ENCODE measurements around the gene IL27RA. TPM values are rescaled to one million over a fixed set of nuclear protein-coding genes. Genes with fewer than 3 reads are reported as not detected.

The IL27RA gene
- total and polyA plus RNA-seq, 2 donors (not counting 3 experiments of a cell fraction or from before 2014, with no cell fraction given): 1.6 to 4.5 TPM

- CTCF ChIA-PET: interaction anchor here (1.0 to 1.1 kb wide), 2 partner anchors 9 to 62 kb away, joined by 4 to 6 read pairs; no protein-coding TSS in a partner anchor
- POLR2A ChIA-PET: interaction anchor here (0.6 to 1.6 kb wide), 2 partner anchors 8 to 26 kb away, joined by 3 to 4 read pairs; partner anchors contain the start of gene RFX1
- no TSS peak for BruUV-seq (replicated peaks)
These were observed 34.0 kb upstream of the IL27RA start for GRCh38 chr19:13997631-13997962.

More at GRCh38 chr19:13997631-13997962, 34.0 kb upstream of the IL27RA start:
- Histone ChIP-seq H4K20me1 (replicated peaks; ENCODE audit: control insufficient read depth, extremely low read depth, insufficient read depth, low read length) (no peaks in the 10 kb centered on the region), H3K9me1 (replicated peaks; ENCODE audit: control insufficient read depth, extremely low read depth, insufficient read depth, low read length) (no peaks in the 10 kb centered on the region), H3K27me3 (ENCODE audit: control insufficient read depth in 2 of 2, insufficient read depth in 2 of 2, low read length in 2 of 2) (no peaks in the 10 kb centered on the region), H3K4me3 (replicated peaks in 1 of 3; ENCODE audit: insufficient read depth in 1 of 3, low read depth in 1 of 3, low read length in 3 of 3) (no peak overlapping the region), H3K27ac (ENCODE audit: insufficient read depth, low read depth, low read length) (no peak overlapping the region), H2AFZ (ENCODE audit: low read depth, low read length) (no peak overlapping the region), H3K9me3 (replicated peaks; ENCODE audit: control insufficient read depth, insufficient read depth, low read length) (no peaks in the 10 kb centered on the region), H3K36me3 (ENCODE audit: control insufficient read depth in 2 of 2, extremely low read depth in 1 of 2, insufficient read depth in 2 of 2, low read length in 2 of 2) (peaks cover 0 to 7% of the 10 kb centered on the region in 2 experiments), H3K79me2 (ENCODE audit: control insufficient read depth, insufficient read depth, low read length) (peaks cover 5% of the 10 kb centered on the region), H3K4me2 (ENCODE audit: insufficient read depth, low read length) (no peak overlapping the region), H3K4me1 (ENCODE audit: control insufficient read depth, extremely low read depth, insufficient read depth, low read length) (no peaks in the 10 kb centered on the region), H3K9ac (replicated peaks; ENCODE audit: extremely low read depth, insufficient read depth, low read length) (no peak overlapping the region)
- dilution Hi-C loops (cut with MboI; ENCODE audit: extremely low pct_ligation_motif_present, low sequenced_read_pairs) (no loop called here), intact Hi-C loops (cut with micrococcal nuclease) (no loop called here)
- no peak for DNase-seq (ENCODE audit: low read depth, low spot score)
- TF ChIP-seq GATA2 (IDR thresholded peaks at IDR 0.05; ENCODE audit: insufficient read depth, insufficient read length, low read depth, low read length) (no peak), MAX (IDR thresholded peaks at IDR 0.05; ENCODE audit: insufficient read depth, insufficient read length) (no peak), MYC (IDR thresholded peaks at IDR 0.05; ENCODE audit: low read depth, low read length) (no peak), POLR2AphosphoS5 (IDR thresholded peaks at IDR 0.05; ENCODE audit: insufficient read depth, low read depth, low read length) (no peak), JUN (IDR thresholded peaks at IDR 0.05; ENCODE audit: borderline replicate concordance, insufficient read depth, insufficient read length, low read depth) (no peak), EZH2 (IDR thresholded peaks at IDR 0.05; ENCODE audit: borderline replicate concordance, low read depth, low read length, severe bottlenecking) (no peak), FOS (IDR thresholded peaks at IDR 0.05; ENCODE audit: borderline replicate concordance, insufficient read depth, low read length) (no peak), POLR2A (IDR thresholded peaks at IDR 0.05; ENCODE audit: low read depth, low read length) (no peak)
- TF ChIP-seq, protein P1, sequence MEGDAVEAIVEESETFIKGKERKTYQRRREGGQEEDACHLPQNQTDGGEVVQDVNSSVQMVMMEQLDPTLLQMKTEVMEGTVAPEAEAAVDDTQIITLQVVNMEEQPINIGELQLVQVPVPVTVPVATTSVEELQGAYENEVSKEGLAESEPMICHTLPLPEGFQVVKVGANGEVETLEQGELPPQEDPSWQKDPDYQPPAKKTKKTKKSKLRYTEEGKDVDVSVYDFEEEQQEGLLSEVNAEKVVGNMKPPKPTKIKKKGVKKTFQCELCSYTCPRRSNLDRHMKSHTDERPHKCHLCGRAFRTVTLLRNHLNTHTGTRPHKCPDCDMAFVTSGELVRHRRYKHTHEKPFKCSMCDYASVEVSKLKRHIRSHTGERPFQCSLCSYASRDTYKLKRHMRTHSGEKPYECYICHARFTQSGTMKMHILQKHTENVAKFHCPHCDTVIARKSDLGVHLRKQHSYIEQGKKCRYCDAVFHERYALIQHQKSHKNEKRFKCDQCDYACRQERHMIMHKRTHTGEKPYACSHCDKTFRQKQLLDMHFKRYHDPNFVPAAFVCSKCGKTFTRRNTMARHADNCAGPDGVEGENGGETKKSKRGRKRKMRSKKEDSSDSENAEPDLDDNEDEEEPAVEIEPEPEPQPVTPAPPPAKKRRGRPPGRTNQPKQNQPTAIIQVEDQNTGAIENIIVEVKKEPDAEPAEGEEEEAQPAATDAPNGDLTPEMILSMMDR (IDR thresholded peaks at IDR 0.05; ENCODE audit: extremely low read depth in 1 of 2, insufficient read depth in 1 of 2, low read depth in 1 of 2, low read length in 2 of 2): no peak
- FAIRE-seq: no peak

Data from endothelial cell of umbilical vein (primary cell).